ENCODE results near the gene SMIM1.

The SMIM1 gene

GRCh38 chr1:3732434-3733093 is 40.0 kb upstream of the SMIM1 start:
- in situ Hi-C loops (cut with HindIII; ENCODE audit: low pct_ligation_motif_present, low sequenced_read_pairs), result no loop called here
- peaks cover 6% of the 10 kb centered on the region for H3K36me3 ChIP-seq (replicated peaks)
- no peak for DNase-seq
- no peak overlapping the region for H3K27ac ChIP-seq
- H3K27me3 ChIP-seq (replicated peaks), result peaks cover 3% of the 10 kb centered on the region
- H3K4me3 ChIP-seq (ENCODE audit: low read depth, low read length), result no peak overlapping the region
- no peak for TF ChIP-seq CTCF (IDR thresholded peaks at IDR 0.05; ENCODE audit: low read depth, low read length, missing control alignments)

DNA sequence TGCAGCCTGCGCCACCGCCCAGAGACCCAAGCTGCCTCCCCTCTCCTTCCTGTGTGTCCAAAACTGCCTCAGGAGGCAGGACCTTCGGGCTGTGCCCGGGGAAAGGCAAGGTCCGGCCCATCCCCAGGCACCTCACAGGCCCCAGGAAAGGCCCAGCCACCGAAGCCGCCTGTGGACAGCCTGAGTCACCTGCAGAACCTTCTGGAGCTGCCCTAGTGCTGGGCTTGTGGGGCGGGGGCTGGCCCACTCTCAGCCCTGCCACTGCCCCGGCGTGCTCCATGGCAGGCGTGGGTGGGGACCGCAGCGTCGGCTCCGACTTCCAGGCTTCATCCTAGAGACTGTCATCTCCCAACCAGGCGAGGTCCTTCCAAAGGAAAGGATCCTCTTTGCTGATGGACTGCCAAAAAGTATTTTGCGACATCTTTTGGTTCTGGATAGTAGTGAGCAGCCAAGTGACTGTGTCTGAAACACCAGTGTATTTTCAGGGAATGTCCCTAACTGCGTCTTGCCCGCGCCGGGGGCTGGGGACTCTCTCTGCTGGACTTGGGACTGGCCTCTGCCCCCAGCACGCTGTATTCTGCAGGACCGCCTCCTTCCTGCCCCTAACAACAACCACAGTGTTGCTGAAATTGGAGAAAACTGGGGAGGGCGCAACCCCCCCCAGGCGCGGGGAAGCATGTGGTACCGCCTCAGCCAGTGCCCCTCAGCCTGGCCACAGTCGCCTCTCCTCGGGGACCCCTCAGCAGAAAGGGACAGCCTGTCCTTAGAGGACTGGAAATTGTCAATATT is 39.3 kb upstream of the SMIM1 start:
- in situ Hi-C loops (cut with HindIII; ENCODE audit: low pct_ligation_motif_present, low sequenced_read_pairs), result no loop called here
- DNase-seq, result no peak

GRCh38 chr1:3733883-3734589 is 38.5 kb upstream of the SMIM1 start:
- DNase-seq, result no peak
- in situ Hi-C loops (cut with HindIII; ENCODE audit: low pct_ligation_motif_present, low sequenced_read_pairs), result no loop called here
- Histone ChIP-seq H3K4me3 (ENCODE audit: low read depth, low read length) (no peak overlapping the region), H3K27ac (no peak overlapping the region), H3K27me3 (replicated peaks) (no peaks in the 10 kb centered on the region), H3K36me3 (replicated peaks) (peaks cover 10% of the 10 kb centered on the region)
- TF ChIP-seq CTCF (IDR thresholded peaks at IDR 0.05; ENCODE audit: low read depth, low read length, missing control alignments), result no peak

More for the DNA sequence above, 39.3 kb upstream of the SMIM1 start:
- no peak for TF ChIP-seq CTCF (IDR thresholded peaks at IDR 0.05; ENCODE audit: low read depth, low read length, missing control alignments)
- no peak overlapping the region for H3K4me3 ChIP-seq (ENCODE audit: low read depth, low read length)
- peaks cover 3% of the 10 kb centered on the region for H3K27me3 ChIP-seq (replicated peaks)
- no peak overlapping the region for H3K27ac ChIP-seq
- H3K36me3 ChIP-seq (replicated peaks), result peaks cover 10% of the 10 kb centered on the region

- Histone ChIP-seq H3K27ac (no peak overlapping the region), H3K27me3 (replicated peaks) (no peaks in the 10 kb centered on the region), H3K36me3 (replicated peaks) (peaks cover 10% of the 10 kb centered on the region), H3K4me3 (ENCODE audit: low read depth, low read length) (no peak overlapping the region)
- in situ Hi-C loops (cut with HindIII; ENCODE audit: low pct_ligation_motif_present, low sequenced_read_pairs), result no loop called here
- no peak for DNase-seq
- no peak for TF ChIP-seq CTCF (IDR thresholded peaks at IDR 0.05; ENCODE audit: low read depth, low read length, missing control alignments)
These were observed 37.9 kb upstream of the SMIM1 start for GRCh38 chr1:3734602-3735001.

- TF ChIP-seq CTCF (IDR thresholded peaks at IDR 0.05; ENCODE audit: low read depth, low read length, missing control alignments), result no peak
- no peak overlapping the region for H3K4me3 ChIP-seq (ENCODE audit: low read depth, low read length)
- H3K36me3 ChIP-seq (replicated peaks), result peaks cover 10% of the 10 kb centered on the region
- H3K27ac ChIP-seq, result no peak overlapping the region
- H3K27me3 ChIP-seq (replicated peaks), result no peaks in the 10 kb centered on the region
- in situ Hi-C loops (cut with HindIII; ENCODE audit: low pct_ligation_motif_present, low sequenced_read_pairs), result no loop called here
- DNase-seq, result no peak
These were observed 37.4 kb upstream of the SMIM1 start for GRCh38 chr1:3735027-3735681.
